ENCODE results near the gene C10orf90. TPM values are rescaled to one million over a fixed set of nuclear protein-coding genes. Genes with fewer than 3 reads are reported as not detected.

The C10orf90 gene
- total and polyA plus RNA-seq, 2 experiments from 2014 or later = not detected

DNA sequence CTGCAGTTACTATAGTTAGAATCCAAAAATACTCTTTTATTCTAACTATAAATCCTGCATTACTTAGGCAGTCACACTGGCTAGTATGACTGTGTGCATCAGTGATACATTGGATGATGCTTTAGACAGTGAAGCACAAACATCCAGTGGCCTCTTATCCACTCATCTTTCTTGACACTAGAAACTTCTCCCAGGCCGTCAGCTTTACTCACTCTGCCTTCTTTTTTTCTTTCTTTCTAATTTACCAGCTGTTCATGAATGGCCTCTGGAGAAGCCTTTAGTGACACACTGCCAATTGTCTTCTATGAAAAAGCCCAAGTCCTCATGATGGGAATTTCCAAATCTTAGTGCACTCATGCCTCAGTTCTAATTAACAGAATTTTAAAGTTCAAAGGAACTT is 26.2 kb upstream of the C10orf90 start:
- TF ChIP-seq, protein P1, sequence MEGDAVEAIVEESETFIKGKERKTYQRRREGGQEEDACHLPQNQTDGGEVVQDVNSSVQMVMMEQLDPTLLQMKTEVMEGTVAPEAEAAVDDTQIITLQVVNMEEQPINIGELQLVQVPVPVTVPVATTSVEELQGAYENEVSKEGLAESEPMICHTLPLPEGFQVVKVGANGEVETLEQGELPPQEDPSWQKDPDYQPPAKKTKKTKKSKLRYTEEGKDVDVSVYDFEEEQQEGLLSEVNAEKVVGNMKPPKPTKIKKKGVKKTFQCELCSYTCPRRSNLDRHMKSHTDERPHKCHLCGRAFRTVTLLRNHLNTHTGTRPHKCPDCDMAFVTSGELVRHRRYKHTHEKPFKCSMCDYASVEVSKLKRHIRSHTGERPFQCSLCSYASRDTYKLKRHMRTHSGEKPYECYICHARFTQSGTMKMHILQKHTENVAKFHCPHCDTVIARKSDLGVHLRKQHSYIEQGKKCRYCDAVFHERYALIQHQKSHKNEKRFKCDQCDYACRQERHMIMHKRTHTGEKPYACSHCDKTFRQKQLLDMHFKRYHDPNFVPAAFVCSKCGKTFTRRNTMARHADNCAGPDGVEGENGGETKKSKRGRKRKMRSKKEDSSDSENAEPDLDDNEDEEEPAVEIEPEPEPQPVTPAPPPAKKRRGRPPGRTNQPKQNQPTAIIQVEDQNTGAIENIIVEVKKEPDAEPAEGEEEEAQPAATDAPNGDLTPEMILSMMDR (IDR thresholded peaks at IDR 0.05; ENCODE audit: low read depth, low read length) = no peak

DNA sequence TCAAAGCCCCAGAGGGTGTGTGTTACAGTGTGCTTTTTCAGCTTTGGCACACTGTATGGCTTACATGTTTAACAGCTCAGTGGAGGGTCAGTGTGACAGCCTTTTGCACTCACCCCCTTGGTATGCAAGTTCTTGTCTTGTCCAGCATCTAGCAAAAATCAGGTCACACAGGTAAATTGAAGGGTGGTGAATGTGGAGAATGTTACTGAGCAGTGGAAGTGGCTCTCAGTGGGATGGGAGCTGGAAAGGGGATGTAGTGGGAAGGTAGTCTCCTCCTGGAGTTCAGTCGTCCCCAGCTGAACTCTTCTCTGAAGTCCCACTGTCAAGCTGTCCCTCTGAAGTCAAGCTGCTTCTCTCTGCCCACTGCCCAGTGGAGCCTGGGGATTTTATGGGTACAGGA is 21.0 kb upstream of the C10orf90 start:
- H3K36me3 ChIP-seq = no peaks in the 10 kb centered on the region
- no peak overlapping the region for H3K4me3 ChIP-seq
- H3K27ac ChIP-seq = no peak overlapping the region
- H3K4me1 ChIP-seq (ENCODE audit: low read depth) = no peaks in the 10 kb centered on the region
- H3K27me3 ChIP-seq = no peaks in the 10 kb centered on the region
- no peaks in the 10 kb centered on the region for H3K9me3 ChIP-seq (ENCODE audit: low read depth)
- DNase-seq (ENCODE audit: low read depth in 1 of 2, low spot score in 1 of 2) = no peak
- TF ChIP-seq, protein P1 (IDR thresholded peaks at IDR 0.05; ENCODE audit: low read depth, low read length) = no peak

More for the DNA sequence above, 26.2 kb upstream of the C10orf90 start:
- no peaks in the 10 kb centered on the region for H3K4me1 ChIP-seq (ENCODE audit: low read depth)
- no peak for DNase-seq (ENCODE audit: low read depth in 1 of 2, low spot score in 1 of 2)
- H3K27ac ChIP-seq = no peak overlapping the region
- H3K9me3 ChIP-seq (ENCODE audit: low read depth) = no peaks in the 10 kb centered on the region
- H3K27me3 ChIP-seq = no peaks in the 10 kb centered on the region
- H3K4me3 ChIP-seq = no peak overlapping the region
- H3K36me3 ChIP-seq = no peaks in the 10 kb centered on the region

DNA sequence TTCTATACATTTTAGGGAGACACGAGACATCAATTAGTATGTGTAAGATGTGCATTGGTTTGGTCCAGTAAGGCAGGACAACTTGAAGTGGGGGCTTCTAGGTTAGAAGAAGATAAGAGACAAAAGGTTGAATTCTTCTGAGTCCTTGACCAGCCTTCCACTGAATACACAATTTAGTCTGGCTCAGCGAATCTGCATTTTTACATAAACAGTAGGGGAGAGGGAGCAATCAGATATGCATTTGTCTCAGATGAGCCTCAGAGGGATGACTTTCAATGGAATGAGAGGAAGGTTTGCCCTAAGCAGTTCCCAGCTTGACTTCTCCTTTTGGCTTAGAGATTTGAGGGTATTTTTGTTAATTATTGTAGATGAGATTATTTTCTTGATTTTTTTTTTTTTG is 20.0 kb upstream of the C10orf90 start:
- Histone ChIP-seq H3K9me3 (ENCODE audit: low read depth) (no peaks in the 10 kb centered on the region), H3K27me3 (no peaks in the 10 kb centered on the region), H3K4me1 (ENCODE audit: low read depth) (no peaks in the 10 kb centered on the region), H3K27ac (no peak overlapping the region), H3K36me3 (no peaks in the 10 kb centered on the region), H3K4me3 (no peak overlapping the region)
- TF ChIP-seq, protein P1 (IDR thresholded peaks at IDR 0.05; ENCODE audit: low read depth, low read length) = no peak
- DNase-seq (ENCODE audit: low read depth in 1 of 2, low spot score in 1 of 2) = no peak

DNA sequence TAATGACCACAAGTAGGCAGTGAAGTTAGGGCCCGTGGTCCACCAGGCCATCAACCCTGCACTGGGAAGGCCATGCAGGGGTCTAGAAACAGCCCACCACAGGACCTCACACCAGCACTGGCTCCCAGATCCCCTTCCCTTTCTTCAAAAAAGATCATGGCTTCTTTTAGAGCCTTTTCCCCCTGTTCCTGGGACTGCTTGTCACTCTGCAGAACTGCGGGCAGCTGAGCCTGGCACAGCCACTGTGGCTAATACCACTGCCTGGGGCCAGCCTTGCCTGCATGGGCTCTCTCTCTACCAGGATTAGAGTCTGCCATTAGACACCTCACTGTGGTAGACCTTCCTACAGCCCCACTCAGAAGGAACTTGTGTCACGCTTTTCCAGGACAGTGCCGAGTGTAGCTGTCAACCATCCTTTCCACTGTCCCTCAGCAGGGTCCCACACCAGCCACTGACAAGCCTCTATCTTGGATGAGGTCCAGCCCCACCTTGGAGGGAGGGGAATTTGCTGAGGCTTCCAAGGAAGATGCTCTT is 19.0 kb upstream of the C10orf90 start:
- H3K9me3 ChIP-seq (ENCODE audit: low read depth) = no peaks in the 10 kb centered on the region
- no peaks in the 10 kb centered on the region for H3K4me1 ChIP-seq (ENCODE audit: low read depth)
- no peak for DNase-seq (ENCODE audit: low read depth in 1 of 2, low spot score in 1 of 2)
- H3K27ac ChIP-seq = no peak overlapping the region
- TF ChIP-seq, protein P1 (IDR thresholded peaks at IDR 0.05; ENCODE audit: low read depth, low read length) = no peak
- no peak overlapping the region for H3K4me3 ChIP-seq
- no peaks in the 10 kb centered on the region for H3K27me3 ChIP-seq
- no peaks in the 10 kb centered on the region for H3K36me3 ChIP-seq

DNA sequence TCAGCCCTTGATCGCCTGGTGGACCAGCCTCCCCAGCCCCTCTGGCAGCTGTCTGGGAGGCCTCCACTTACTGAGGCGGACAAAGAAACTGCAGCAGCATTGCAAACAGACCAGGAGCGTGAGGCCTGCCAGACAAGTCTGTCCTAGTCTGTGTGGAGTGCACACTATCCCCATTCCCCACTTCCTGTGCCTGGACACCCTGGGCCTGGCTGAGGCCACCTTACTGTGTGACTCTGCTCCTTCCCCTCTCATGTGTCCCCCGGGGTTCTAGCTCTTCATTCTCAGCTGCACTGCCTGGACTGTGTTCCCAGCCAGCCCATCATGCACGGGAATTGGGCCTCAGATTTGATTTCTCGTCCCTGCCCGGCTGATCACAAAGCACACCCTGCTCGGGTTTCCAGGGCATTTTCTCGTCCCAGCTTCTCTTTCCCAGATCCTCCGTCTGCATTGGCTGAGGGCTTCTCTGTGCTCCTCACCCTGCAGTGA is 16.7 kb upstream of the C10orf90 start:
- Histone ChIP-seq H3K4me1 (ENCODE audit: low read depth) (no peaks in the 10 kb centered on the region), H3K27me3 (no peaks in the 10 kb centered on the region), H3K36me3 (no peaks in the 10 kb centered on the region), H3K4me3 (no peak overlapping the region), H3K27ac (no peak overlapping the region), H3K9me3 (ENCODE audit: low read depth) (no peaks in the 10 kb centered on the region)
- TF ChIP-seq, protein P1 (IDR thresholded peaks at IDR 0.05; ENCODE audit: low read depth, low read length) = no peak
- DNase-seq (ENCODE audit: low read depth in 1 of 2, low spot score in 1 of 2) = no peak

All from cardiac muscle cell (in vitro differentiated cells and primary cell).